NCI-H146 treated with DMSO at 0.1 percent for 48 hours (cell line): Measurements from ENCODE around the gene SCN5A.

Source experiments
- DNase-seq: peaks from one replicate; lab custom pipeline; 2025; ENCODE audit not compliant: unreplicated experiment; lab: John Stamatoyannopoulos, UW

The SCN5A gene

DNA sequence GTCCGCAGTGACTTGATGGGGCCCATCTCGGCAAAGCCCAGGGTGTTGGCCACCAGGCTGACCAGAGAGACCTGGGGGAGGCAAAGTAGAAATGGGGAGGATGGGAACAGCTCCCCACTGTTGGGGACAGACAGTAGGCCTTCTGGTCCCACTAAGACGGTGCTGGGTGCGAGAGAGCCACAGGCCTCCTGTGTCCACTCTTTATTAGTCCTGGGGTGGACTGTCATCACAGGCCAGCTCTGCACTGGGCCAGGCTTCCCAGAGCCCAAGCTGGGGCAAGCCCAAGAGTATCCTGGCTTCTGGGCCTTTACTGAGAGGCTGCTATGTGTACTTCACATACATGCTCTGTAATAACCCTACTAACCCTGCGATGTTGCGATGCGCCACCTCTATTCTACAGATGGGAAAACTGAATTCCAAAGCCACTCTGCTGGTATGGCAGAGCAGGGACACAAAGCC lies 87.0 kb downstream of the SCN5A start:
- DNase-seq, result no peak

DNA sequence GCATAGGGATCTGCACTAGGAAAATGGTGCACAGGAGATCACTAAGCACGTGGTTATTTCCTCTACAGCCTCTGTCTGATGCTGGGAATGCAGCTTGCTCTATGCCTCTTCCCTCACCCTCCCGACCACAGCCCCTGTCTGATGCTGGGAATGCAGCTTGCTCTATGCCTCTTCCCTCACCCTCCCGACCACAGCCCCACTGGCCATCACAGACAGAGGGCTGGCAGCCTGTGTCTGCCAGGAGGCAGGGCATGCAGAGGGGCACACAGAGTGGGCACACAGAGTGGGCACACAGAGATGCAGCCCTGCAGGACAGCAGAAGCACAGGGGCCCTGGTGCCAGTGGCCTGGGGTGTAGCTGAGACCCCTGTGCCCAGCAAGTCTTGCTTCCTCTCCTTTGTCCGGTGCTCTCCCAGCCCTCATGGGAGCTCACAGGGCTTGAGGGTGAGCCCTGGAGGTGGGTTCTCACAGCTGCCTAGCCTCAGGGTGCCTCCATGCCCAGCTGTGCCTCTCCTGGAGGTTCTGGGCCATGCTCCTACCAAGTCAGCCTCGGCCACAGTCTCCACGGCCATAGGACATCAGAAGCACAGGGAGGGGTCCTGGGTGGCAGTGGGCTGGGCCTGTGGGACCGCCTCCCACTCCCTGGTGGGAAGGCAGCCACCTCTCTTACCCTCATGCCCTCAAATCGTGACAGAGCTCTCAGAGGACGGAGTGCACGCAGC lies 87.6 kb downstream of the SCN5A start:
- no peak for DNase-seq

DNA sequence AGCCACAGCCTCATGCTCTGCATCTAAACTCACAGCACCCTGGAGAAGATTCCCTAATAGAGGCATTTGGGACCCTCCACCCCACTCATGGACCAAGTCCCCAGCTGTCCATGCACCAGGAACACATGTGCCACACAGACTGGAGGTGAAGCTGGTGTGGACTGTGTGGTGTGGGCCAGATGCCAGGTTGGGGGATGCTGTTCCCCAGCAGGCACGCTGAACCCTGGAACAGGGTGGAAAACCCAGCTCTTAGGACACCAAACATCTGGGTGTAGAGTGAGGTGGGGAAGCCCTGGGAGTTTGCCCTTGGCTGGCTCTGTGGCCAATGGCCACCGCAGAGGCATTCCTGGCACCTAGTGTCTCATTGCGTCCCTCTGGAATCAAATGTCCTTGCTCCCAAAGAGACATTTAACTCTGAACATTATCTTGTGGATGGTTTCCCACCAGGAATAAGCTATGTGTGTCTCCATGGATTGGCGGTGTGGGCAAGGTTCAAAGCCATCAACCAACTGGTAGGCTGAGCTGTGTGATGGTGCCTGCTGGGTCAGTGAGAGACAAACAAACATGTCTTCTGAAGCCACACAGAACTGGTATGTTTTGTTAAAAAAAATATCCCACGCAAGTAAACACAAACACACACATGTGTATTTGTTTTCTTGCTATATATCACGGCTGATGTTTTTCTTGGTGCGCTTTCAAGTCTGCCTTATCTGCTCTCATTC lies 88.3 kb downstream of the SCN5A start:
- DNase-seq, result no peak

DNA sequence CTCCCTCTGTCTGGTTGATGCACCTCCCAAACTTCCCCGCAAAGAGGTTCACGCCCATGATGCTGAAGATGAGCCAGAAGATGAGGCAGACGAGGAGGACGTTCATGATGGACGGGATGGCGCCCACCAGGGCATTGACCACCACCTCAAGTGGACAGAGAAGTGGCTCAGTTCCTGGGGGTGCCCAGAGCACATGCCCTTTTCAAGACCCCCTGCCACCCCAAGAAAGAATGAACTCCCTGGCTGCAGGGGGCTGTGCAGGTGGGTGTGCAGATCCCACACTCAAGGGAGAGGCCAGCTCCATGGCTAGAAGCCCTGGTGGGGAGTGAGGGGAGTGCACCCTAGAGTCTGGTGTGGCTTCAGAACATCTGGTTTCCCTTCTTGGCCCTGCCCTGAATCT lies 89.2 kb downstream of the SCN5A start:
- no peak for DNase-seq

DNA sequence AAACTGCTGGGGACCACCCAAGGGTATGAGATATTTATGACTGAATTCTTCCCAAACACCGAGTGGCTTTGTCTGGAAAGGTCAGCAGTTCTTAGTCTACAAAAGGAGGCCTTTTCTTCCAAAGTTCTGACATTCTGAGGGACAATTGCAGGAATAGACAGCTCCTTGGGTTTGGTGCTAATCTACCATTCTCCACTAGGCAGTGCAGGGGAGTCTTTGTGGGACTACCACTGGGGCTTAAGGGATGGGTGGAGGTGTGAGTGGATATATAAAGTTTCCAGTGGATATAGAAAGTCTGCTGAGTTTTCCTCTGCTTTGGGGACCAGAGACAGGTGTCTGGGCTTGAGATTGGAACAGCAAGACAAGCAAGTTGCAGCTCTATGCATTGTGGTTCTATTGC lies 90.6 kb downstream of the SCN5A start:
- no peak for DNase-seq

DNA sequence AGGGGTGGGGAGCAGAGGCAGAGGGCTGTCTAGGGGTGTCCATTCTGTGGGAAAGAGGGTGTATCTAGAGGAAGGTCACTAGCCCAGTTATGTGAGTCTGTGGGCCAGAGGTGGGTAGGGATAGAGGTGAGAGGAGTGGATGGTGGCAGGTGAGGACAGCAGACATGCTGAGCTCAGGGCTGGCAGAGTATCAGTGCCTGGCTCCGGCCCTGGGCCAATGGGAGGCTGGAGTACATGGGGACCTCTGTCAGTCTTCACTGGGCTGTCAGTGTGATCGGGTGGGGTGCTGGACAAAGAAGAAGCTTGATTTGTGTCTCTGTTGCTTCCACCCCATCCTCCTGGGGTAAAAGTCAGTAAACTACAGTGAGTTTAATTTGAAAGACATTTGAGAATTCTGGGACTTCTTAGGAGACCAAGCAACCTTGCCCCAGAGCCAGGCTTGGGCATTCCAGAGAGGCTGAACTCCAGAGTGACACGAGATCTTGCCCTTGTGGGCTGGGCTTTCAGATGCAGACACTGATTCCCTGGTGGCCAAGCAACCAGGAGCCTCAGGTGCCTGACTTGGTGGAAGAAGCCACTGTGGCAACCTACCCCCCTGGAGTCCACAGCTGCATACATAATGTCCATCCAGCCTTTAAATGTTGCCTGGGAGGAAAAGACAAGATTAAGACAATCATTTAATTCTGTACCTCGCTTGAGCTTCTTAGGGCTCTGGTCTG lies 92.7 kb downstream of the SCN5A start:
- DNase-seq, result no peak

DNA sequence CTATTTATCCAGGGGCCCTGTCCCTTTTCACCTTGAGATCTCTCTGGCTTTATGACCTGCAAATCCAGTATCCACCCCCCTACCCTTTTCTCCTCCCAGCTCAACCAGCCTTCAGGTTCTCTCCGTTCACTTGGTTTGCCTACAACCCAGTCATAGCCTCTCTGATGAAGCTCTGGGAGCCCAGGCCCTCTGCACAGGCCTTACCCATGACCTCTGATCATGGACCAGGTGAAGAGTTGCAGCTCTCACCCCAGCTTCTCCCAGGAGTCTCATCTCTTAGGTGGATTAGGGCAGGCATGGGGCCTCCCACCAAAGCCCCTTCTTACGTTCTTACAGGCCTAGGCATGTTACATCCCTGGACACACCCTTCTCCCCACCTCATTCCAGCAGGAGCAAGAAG lies 93.6 kb downstream of the SCN5A start:
- DNase-seq, result no peak

DNA sequence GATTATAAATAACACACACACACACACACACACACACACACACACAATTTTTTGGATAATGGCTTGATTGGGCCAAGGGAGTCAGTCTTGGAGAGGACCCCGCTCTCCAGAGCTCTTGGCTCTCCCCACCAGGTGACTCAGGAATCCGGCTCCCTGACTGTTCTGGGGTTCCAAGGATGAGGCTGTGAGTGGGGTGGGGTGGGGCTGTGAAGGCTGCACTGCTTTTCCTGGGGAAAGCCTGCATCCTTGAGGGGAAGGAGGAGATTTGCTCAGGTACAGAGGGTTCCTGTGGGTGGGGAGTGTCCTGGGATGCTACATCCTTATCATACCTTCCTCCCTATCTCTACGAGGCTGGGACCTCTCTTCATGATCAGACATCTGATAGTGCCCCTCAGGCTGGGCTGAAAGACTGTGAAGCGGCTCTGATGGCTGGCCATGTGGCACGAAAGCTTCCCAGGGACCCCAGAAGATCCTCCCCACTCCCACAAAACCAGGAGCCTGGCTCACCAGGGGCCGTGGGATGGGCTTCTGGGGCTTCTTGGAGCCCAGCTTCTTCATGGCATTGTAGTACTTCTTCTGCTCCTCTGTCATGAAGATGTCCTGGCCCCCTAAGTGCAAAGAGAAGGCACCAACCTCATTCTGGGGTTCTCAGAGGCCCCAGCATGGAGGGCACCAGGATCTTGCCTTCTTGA lies 94.2 kb downstream of the SCN5A start:
- no peak for DNase-seq

DNA sequence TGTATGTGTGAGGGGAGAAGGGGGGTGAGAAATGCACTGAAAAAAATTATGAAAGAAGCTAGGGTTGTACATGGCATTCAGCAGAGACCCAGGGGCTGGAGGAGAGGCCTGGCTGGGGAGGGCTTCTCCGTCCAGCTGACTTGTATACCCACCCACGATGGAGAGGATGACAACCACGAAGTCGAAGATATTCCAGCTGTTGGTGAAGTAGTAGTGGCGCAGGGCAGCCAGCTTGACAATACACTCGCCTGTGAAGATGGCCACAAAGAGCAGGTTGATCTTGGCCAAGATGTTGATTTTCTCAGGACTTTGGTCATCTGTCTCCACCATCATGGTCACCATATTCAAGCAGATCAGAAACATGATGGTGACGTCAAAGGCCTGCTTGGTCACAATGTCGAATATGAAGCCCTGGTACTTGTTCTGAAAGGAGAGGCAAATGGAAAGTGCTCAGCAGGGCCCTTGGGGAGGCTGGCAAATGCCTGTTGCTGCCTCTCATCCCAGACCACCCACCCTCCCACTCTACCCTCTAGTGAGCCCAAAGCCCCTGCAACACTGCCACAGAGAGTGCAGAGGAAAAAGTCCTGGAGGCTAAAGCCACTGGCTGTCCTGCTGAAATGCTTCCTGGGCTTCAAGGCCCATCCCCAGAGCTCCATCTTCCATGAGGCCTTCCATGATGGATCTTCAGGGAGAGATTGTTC lies 95.2 kb downstream of the SCN5A start:
- no peak for DNase-seq

DNA sequence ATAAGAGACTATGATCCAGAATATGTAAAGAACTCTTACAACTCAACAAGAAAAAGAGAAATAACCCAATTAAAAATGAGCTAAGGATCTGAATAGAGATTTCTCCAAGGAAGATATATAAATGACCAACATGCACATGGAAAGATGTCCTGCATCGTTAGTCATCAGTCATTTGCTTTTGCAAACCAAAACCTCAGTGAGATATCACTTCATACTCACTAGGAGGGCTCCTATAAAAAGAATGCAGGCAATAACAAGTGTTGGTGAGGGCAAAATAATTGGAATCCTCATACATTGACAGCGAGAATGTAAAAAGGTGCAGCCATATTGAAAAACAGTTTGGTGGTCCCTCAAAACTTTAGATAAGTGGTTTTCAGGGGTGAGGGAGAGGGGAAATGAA lies 96.4 kb downstream of the SCN5A start:
- no peak for DNase-seq

DNA sequence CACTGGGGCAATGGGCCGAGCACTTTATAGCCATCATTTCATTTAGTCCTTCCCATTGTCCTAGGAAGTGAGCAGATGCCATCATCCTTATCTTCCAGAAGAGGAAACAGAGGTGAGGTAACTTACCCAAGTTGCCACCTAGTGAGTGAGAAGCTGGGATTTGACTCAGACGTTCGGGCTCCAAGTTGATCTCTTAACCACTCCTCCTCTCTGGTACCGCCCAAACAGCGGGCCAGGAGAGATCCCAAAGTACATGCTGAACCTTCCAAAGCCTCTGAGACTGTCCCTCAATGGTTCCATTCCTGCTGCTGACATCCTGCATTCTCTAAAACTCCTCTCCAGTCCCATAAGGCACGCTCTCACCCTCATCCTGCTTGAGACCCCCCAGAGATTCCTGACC lies 97.1 kb downstream of the SCN5A start:
- DNase-seq, result no peak

DNA sequence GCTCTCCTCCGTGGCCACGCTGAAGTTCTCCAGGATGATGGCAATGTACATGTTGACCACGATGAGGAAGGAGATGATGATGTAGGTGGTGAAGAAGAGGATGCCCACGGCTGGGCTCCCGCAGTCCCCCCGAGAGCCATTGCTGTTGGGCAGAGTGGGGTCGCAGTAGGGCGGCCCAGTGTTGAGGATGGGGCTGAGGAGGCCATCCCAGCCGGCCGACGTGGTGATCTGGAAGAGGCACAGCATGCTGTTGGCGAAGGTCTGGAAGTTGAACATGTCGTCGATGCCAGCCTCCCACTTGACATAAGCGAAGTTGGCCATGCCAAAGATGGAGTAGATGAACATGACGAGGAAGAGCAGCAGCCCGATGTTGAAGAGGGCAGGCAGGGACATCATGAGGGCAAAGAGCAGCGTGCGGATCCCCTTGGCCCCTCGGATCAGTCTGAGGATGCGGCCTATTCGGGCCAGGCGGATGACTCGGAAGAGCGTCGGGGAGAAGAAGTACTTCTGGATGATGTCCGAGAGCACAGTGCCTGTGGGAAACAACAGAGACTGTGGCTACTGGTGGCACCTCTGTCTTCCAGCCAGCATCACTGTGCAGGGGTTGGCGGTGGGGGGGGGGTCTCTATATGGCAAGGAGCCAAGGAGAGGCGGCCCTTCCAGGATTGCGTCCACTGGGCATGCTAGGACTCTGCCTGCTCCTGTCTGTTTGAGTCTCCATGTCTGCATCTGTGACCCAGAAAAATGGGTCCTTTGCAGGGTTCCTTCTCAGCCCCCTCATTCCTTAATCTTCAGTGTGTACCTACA lies 98.3 kb downstream of the SCN5A start:
- DNase-seq, result no peak

DNA sequence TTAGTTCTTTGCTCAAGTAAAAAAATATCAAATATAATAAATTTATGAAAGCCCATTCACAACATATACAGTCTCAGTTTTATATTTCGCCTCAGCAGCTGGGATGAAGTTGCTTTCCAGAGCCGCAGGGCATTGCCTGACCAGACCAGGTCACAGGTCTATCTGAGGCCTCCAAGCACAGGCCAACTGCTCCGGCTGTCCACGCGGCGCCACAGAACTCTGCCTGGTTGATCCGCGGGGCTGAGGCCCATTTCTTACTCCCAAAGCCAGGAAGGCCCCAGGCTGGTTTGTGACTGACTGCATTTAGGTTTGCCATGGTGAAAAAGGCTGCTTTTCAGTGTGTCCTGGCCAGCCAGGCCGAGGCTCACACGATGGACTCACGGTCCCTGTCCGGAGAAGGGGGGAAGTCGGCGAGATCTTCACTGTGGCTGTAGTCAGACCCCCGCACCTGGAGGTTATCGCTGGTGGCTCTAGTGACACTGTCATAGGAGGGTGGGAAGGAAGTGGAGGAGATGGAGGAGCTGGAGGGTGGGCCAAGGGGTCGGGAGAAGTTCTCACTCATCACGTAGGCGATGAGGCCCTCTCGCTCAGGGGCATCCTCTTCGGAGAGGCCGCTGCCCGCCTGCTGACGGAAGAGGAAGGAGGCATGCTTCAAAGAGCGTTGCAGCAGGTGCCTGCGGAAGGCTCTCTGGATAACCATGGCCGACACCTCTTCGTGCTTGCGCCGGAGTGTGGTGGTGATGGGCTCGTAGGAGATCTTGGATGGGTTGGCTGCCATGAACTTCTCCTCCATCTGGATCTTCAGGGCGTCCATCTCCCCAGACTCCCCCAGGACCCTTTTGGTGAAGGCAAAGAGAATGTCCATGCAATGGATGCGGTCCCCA lies 99.3 kb downstream of the SCN5A start:
- no peak for DNase-seq

DNA sequence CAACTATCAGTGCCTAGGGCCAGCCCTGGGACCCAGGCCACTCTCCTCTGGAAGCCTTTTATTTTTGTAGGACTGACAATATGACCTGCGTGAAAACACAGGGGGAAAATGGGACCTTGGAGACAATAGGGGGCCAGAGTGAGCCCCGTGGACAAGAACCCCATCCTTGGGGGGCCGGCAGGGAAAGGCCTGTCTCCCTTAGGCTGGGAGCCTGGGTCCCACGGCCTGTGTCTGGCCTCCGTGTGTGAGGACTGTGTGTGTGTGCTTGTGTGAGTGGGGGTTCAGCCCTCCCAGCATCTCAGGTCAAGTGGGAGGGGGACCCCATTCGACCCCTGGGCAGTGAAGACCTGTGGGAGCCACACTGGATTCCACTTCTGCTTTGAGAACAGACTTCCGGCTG lies 100.0 kb downstream of the SCN5A start:
- DNase-seq, result no peak

DNA sequence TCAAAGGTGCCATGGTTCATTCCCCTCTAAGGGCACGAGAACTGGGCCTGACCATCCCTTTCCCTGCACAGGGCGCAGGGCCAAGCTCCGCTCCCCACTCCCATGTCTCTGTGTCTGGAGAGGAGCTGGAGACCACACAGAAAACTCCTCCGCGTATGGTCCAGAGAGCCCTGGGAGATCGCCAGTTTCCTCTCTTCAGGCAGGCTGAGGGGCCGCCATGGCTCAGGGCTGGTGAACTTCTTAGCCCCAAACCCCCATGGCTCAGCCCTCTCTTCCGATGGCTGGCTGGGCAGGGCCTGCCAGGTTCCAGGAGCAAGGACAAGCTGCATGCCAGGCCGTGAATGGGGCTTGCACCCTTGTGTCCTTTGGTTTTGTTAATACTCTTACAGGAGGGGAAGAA lies 100.4 kb downstream of the SCN5A start:
- DNase-seq, result no peak

DNA sequence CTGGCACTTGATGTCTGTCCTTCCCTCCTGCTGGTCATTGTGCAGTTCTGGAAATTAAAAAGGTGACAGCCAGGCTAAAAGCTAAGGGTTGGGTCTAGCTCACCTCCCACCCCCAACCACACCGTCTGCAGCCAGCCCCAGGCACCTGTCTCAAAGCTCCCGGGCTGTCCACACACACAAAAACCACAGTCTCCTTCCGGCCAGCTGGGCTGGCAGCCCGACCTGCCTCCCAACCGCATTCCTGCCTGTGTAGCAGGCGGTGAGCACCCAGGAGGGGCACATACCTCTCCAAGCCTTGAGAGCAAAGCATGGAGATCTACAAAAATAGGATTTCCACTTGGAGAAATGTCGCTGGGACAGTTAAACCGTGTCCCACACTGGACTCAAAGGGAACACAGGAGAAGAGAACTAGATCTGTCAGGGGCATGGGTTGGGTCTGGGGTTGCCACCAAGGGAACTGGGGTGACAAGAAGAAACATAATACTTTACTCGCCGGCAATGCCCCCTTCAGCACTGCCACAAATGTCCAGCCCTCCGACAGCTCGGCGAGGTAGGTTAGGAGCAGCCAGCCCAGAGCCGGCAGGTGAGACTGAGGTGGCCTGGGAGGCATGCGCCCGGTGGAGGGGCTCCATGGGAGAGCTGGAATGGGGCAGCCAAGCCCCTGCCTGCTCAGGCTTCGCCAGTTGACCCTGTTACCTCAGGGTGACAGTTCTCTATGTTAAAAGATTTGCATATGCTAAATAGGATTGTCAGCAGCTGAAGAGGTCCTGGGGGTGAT lies 101.1 kb downstream of the SCN5A start:
- no peak for DNase-seq

DNA sequence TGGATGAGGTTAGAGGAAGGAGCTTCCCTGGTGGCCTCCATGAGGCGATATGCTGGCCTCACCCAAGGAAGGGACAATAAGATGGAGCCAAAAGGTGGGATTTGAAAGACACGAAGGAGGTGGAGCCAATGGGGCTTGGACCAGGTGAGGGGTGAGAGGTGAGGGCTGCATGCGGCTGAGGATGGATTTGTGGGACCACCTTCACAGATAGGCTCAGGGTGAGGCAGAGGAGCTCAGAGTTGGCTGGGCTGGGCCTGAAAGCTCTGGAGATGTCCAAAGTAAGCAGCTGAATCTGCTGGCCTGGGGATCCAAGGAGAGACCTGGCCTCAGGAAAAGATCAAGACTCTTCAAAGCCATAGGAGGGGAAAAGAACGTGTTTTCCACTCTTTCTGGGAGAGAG lies 103.5 kb downstream of the SCN5A start:
- DNase-seq, result no peak

DNA sequence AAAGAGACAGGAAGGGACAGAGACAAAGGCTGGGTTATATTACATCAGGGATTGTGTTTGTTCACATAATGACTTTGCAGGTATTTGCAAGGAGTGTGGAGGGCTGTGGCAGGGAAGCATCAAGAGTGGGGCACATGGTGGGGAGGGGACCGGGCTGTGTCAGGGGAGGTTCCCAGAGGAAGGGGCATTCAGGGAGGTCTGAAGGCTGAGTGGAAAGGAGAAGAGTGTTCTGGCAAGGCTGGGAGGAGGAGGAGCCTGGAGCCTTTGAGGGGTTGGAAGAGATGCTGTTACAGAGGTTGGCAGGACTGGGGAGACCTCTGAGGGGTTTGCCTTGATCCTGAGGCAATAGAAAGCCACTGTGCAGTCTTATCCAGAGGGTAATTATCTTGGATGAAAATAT lies 103.9 kb downstream of the SCN5A start:
- peak; percentile 18 for DNase-seq
